ENCODE results near the gene INVS. TPM values are rescaled to one million over a fixed set of nuclear protein-coding genes. Genes with fewer than 3 reads are reported as not detected.
"Not testable (repeated sequence)": the region's sequence is repeated elsewhere in the genome, so short reads cannot be mapped to it uniquely, and the experiment has no call there.

Gene INVS
- total RNA-seq, 1 experiment from 2014 or later, result 17.3 TPM

- DNase-seq (ENCODE audit: low read depth), result no peak
Observed at GRCh38 chr9:100082782-100083181, 16.3 kb upstream of the INVS start.

GRCh38 chr9:100083448-100084127 lies 15.5 kb upstream of the INVS start:
- DNase-seq (ENCODE audit: low read depth), result no peak

GRCh38 chr9:100084128-100084453 lies 15.0 kb upstream of the INVS start:
- no peak for DNase-seq (ENCODE audit: low read depth)

GRCh38 chr9:100084734-100085133 lies 14.3 kb upstream of the INVS start:
- no peak for DNase-seq (ENCODE audit: low read depth)

- no peak for DNase-seq (ENCODE audit: low read depth)
Observed at GRCh38 chr9:100086097-100086635, 12.9 kb upstream of the INVS start.

- DNase-seq (ENCODE audit: low read depth), result peak; percentile 55
Observed at GRCh38 chr9:100087218-100087617, 11.8 kb upstream of the INVS start.

GRCh38 chr9:100088202-100088601 lies 10.8 kb upstream of the INVS start:
- no peak for DNase-seq (ENCODE audit: low read depth)

DNA sequence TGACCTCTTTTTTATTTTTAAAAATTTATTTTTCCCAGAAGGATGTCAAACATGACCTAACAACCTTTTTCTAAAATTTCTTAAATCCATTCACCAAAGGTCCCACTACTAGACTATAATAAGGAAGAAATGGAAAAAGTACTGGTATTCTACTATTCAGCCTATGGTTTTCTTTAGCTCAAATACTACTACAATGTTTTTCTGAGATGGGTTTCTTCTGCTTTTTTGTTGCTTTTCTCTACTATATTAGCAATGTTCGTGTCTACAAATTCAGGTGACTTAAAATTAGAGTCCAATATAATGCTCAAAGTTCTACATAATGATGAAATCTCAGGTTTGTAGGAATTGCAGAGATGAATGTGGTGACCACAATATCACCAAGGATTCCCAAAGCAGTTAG lies 8.2 kb upstream of the INVS start:
- no peak for DNase-seq (ENCODE audit: low read depth)

DNA sequence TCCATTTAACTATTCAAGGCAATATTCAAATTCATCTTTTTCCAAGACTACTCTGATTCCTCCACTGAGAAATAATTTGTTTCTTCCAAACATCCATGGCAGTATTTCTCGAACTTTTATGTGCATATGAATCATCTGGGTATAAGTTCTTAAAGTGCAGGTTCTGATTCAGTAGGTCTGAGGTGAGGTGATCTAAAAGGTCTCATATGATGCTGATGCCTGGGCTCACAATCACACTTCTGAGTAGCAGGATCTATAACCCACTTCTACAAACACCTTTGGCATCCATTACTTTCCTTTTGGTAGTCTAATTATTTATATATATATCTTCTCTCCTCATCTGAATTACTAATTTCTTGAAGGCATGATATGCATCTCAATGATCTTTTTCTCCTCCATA lies 7.4 kb upstream of the INVS start:
- no peak for DNase-seq (ENCODE audit: low read depth)

DNA sequence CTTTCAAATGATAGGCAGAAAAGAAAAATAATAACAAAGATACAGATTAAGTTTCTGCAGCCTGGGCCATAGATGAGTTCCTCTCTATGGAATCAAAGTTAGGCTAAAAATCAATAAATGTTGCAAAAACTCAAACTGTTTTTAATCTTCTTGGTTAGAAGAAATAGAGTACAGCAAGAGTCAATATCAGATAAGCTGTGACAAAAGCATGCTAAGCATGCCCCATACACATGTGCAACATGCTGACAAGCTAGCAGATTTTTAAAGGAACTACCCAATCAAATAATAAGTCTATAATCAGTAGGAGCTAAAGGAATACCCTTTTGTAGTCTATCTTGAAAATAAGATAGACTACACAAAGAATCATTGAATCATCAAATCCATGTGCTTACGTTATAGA lies 7.0 kb upstream of the INVS start:
- DNase-seq (ENCODE audit: low read depth), result no peak

GRCh38 chr9:100094411-100094810 lies 4.6 kb upstream of the INVS start:
- DNase-seq (ENCODE audit: low read depth), result not testable (repeated sequence)

- no peak for DNase-seq (ENCODE audit: low read depth)
Observed at GRCh38 chr9:100096378-100096916, 2.6 kb upstream of the INVS start.

- peak; percentile 67 for DNase-seq (ENCODE audit: low read depth)
Observed at GRCh38 chr9:100098046-100098886, 777 bp upstream of the INVS start.

DNA sequence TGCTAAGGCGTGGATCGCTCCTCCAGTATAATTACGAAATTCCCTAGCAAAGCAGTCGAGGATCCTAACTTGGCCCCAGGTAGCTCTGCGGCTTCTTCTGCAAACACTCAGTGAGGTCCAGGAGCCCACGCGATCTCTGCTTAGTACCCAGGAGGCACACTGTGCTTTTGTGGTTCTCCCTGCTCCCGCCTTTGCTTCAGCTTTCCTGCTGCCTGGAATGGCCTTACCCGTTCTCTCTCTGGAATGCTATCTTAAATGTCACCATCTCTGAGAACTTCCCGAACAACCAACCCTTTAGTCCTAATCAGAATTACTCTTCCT lies 639 bp downstream of the INVS start:
- DNase-seq (ENCODE audit: low read depth), result no peak

DNA sequence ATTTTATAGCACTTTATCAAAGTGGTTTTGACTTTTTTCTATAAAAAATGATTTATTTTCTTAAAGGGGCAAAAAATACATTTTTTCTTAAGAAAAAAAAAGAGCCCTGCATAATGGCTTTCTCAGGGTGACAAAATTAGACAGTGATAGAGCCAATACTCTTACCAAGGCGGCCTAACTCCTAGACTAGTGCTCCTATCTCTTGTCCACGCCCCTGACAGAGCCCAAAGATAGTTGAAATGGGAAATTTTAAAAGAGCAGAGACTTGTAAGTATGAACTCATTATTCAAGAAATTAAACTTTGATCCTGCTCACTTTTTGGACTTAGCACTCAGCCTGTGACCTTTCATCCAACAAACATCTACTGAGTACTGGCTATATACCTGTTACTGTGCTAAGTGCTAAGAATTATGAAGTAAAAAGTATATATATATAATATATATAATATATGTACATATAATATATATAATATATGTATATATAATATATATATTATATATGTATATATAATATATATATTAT lies 1.2 kb downstream of the INVS start:
- DNase-seq (ENCODE audit: low read depth), result no peak

- no peak for DNase-seq (ENCODE audit: low read depth)
Observed at GRCh38 chr9:100101608-100102007, 2.6 kb downstream of the INVS start.

DNA sequence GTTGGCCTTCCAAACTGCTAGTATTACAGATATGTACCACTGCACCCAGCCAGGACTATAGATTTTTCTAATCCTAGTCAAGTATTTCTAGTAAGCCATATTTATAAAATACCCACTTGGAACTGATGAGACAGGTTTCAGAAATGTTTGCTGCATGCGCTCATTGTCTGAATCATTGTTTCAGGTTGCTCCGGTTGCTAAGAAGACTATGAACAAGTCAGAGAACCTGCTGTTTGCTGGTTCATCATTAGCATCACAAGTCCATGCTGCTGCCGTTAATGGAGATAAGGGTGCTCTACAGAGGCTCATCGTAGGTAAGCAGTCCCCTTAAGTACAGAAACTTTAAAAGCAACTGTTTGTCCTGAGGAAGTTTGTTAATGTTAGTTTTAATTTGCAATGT lies 5.3 kb downstream of the INVS start:
- DNase-seq (ENCODE audit: low read depth), result peak; percentile 25

DNA sequence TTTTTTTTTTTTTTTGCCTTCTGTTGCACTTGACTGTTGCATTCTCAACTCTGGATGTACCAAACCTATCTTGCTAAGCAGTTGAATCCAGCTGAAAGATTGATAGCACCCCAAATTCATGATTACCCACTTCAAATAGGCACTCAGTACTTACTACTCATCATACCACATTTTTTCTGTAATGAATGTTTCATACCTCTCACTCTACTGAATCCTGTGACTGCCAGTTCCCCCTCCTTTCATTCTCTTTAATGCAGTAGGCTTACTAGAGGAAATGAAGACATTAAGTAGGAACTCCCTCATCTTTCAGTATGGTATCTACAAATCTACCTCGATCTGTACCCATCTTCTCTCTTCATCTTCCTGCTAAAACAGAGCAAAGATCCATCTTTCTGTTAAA lies 6.8 kb downstream of the INVS start:
- DNase-seq (ENCODE audit: low read depth), result no peak

- no peak for DNase-seq (ENCODE audit: low read depth)
Observed at GRCh38 chr9:100106616-100107015, 7.6 kb downstream of the INVS start.

DNA sequence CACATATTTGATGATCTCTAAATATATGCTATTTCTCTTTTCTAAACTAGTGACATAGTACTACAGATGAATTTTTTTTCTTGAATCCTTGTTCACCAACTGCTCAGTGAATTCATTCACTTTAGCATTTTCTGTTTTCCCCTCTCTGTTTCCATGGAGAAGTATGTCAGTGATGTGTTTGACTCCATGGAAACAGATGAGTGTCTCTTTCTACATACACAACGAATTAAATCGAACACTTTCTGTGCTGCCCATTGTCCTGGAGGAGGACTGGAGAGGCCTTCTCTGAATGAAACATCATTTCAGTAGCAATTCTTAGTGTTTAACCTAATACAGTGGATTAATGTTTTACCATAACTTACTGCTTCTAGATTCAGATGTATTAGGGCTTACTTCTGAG lies 9.5 kb downstream of the INVS start:
- DNase-seq (ENCODE audit: low read depth), result no peak

DNA sequence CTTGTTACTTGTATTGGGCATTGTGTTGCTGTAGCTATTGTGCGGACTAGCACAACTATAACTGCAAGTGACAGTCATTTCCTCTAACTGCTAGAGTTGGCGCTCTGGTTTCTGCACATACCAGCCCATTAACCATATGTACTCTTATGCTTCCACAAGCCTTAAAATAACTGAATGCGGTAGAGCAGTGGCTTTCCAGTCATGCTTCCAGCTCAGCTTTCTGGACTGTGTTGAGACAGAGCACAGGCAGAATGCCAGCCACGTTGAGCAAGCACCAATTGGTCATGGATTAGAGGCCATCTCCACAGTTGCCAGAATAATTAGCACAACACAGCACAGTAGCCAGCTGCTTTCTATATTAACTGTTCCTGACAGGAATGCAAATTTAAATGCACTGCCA lies 12.2 kb downstream of the INVS start:
- DNase-seq (ENCODE audit: low read depth), result peak; percentile 94

DNA sequence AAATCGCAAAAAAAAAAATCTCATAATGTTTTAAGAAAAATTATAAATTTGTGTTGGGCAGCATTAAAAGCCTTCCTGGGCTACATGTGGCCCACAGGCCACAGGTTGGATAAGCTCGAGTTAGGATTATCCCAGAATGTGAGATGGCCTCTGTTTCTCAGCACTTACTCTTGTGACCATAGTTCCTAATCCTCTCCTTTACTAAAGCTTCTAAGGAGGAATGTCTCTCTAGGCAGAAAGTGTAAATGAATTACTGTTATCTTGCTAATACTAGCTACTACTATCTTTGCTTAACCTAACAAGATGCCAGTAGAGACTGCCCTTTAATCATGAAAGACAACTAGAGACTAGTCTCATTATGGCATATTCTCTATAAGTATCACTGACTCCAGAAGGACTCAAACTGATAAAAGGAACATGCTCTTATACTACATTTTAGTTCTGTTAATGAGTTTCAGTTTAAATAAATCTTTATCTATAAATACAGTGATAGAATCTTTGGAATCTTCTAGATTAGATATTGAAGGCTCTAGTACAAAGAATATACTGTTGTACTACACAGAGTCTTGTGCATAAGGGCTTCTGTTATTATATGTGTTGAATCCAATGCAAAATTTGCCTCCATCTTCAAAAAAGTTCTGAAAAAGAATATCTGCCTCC lies 13.8 kb downstream of the INVS start:
- no peak for DNase-seq (ENCODE audit: low read depth)

Data from HT1080 (cell line).